Activated CD4-positive, alpha-beta T cell treated with anti-CD3 and anti-CD28 coated beads for 1 hour (primary cell): ENCODE results near the gene GULP1.

Source experiments
- DNase-seq: peaks from one replicate; pipeline ENCODE4 v3.0.0-alpha.2; 2020

Gene GULP1

DNA sequence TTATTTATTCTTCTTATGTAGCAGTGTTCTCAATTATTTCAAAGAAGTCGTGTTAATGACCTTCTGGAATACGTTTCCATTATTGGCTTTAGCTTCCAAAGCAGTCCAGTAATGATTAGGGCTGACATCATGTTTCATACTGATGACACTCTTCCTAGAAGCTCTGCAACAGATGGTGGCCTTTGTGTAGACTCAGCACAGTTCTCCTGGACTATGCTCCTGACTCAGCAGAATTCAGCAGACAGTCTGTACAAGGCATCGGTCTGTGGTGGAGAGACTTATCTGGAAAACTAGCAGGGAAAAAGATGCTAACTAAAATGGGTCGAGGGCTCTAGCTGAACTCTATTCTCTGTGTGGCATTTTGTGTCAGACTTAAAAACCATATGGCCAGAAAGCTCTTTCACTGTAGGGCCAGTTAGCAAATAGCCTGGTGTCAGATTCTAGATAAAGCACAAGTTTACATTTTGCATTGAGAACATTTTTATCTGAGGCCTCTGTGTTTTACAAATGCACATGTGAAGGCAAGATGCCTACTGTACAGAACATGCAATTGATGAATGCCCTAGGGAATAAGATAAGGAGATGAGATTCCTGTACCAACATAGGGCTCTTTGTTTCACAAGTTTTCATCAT is 35.1 kb downstream of the GULP1 start:
- no peak for DNase-seq

DNA sequence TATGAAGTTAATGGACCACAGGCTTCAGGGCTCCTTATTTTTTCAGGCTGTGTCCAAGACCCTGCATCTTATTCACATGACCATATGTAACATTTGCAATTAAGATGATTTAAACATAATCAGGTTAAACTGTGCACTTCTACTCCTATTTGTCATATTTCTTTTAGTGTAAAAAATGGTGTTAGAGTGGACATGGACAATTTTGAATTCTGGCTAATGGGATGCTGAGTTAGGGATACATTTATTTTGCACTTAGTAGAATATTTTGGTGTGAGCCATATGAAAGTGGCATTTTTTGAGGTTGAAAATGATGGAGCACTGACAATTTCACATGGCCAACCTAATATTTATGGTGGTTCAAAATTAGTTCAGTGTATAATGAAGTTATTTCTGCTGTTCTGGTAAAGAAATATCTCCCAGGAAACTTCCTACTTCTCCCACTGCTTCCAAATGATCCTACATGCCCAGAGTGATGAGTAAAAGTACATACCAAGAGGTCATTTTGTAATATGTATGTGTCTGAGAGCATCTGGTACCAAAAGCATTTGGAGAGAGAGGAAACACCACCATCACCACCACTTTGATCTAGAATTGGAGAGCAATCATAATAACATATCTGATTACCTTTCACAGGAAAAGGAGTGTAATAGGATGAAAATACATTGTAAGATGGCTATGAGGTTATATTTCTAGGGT is 36.0 kb downstream of the GULP1 start:
- no peak for DNase-seq

DNA sequence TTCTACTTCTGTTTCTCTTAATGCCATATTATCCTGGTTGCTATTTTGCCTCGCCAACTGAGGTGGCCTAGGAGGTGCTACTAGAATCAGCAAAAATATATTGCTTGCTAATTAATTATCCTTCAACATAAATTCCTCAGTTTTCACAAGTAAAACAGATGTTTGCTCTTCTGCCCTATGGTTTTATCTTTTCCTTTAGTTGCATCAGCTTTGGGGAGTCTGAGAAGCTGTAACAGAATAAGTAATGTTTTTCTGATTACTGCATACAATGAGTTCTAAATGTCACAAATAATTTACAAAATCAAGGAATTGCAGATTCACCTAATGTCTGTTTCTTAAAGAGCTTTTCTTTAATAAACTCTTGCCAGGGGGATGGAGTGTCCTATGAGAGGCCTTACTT is 36.7 kb downstream of the GULP1 start:
- DNase-seq, result no peak

DNA sequence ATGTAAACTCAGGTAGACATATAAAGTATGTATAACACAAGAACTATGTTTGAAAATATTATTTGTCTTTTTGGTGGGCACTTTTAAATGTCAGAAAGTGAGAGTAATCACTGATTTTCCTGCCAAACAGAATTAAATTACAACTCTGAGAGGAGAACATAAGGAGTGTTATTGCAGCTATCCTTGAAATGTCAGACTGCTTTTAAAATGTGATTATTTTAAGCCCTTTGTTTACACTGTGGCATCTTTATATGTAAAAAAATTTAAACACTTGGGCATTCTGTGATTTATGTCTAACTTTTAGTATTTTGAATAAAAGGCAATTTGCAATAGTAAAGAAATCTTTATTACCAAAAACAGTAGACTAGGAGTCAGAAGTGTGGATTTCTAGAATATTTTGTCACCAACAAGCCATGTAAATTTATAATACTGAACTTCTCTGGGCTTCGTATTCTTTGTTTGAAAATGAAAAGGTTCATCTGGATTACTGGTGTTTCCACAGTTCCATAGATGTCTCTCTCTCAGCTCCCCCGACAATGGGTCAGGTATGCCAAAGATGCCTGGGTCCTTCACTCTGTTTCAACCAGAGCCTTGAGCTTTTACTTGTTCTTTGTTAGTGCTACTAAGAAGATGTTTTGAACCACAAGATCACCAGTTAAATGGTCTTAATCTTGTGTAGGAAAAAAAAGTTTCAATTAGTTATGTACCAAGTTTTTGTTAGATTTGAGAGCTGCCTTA is 38.8 kb downstream of the GULP1 start:
- no peak for DNase-seq

DNA sequence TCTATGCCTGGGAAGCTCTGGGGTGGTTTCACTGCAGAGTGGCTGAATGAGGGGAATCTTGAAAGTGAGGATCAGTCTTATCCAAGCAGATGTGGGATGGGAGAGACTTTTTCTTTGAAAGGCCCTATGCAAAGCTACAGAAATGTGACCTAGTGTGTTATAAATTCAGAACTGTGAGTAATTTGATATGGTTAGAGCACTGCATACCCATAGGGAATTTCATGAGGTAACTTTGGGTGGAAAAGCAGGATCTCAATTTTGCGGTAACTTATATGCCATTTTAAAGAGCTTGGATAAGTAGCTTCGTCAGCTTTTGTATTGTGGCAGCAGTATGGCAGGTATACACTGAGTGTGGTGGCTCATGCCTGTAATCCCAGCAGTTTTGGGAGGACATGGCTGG is 40.9 kb downstream of the GULP1 start:
- DNase-seq, result no peak

DNA sequence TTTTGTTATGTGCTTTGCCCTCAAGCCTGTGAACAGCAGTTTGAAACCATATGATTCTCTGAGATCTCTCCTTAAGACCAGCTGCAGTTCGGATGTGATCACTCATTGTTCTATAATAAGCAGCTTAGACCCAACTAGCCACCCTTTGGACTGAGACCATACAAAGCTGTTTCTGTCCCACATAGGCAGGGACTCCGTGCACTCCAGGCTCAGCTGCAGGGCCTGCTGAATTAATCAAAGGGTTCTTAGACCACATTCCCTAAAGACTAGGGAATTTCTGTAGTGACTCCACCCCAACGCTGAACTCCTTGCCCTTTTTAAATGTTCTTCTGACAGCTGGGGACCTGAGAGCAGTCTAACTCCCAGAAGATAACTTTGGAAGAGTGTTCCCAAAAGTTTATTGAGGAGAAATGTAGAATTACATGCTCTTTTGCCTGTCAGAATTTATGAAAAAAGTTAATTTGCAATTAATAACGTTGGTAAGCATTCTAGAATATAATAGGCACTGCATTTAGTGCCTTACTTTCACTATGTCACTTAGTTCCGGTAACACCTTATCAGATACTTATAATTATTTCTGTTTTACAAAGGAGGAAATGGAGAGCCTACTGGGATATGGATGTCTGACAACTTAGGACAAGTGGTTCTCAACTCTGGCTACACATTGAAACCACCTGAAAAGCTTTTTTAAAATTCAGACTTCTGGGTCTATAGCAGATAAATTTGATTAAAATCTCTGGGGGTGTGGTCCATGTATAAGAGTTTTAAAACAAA is 42.3 kb downstream of the GULP1 start:
- DNase-seq, result no peak

DNA sequence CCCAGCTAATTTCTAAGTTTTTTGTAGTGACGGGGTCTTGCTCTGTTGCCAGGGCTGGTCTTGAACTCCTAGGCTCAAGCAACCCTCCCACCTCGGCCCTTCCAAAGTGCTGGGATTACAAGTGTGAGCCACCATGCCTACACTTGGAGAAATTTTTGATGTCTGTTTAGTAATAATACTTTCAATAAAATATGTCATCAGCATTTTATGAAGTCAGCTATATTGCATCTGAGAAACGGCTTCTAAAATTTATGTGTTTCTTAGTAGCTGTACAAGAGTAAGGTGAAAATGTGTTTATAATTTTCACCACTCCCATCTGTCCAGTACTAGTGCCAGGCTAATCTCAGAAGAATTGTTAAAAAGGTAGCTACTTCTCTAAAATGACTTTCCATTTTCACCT is 46.8 kb downstream of the GULP1 start:
- DNase-seq, result no peak

DNA sequence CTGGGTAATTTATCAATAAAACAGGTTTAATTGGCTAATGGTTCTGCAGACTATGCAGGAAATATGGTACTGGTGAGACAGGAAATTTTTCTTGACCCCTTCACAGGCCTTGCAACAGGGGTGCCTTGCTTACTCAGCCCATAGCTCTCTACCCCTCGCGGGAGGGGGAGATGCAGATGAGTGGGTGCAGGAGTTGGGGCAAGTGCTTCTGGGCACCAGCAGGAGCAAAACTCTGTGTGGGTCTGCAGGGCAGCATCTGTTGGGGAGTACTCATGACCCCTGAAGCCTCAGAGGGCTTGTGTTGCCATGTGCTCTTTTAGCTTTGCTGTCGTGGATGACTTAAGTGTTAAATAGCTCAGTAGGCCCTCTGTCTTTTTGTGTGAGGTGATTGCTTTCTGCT is 48.6 kb downstream of the GULP1 start:
- no peak for DNase-seq

DNA sequence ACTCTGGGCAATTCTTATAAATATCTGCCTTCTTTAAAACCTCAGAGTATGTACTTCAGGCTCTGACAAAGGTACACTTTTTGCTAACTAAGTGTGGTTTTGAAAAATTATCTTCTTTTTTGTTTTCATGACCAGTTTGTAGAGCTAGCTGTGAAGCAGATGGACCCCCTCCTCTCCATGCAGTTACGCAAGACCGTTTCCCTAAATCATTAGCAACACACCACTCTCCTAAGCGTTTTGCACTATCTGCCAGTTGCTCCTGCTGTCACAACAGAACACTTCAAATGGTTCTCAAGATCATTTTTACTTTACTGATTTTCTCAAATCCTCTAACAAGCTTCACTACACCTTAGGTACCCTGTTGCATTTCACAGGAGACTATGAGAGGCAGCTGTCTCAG is 53.3 kb downstream of the GULP1 start:
- DNase-seq, result no peak

DNA sequence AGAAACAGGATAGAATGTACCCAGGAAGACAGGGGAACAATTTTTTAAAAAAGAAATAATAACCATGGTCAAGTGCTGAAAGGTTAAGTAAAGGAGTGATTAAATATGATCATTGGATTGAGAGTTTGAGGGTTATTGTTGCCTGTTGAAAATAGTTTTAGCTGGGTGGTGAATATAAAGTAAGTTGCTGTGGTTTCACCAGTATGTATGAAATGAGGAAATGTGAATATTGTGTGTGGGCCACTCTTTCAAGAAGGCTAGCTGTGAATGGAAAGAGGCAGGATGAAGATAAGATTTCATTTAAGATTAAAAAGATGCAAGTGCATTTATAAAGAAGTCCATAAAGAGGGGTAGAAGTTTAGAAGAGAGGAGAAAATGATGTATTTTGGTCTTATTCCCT is 53.8 kb downstream of the GULP1 start:
- DNase-seq, result no peak

DNA sequence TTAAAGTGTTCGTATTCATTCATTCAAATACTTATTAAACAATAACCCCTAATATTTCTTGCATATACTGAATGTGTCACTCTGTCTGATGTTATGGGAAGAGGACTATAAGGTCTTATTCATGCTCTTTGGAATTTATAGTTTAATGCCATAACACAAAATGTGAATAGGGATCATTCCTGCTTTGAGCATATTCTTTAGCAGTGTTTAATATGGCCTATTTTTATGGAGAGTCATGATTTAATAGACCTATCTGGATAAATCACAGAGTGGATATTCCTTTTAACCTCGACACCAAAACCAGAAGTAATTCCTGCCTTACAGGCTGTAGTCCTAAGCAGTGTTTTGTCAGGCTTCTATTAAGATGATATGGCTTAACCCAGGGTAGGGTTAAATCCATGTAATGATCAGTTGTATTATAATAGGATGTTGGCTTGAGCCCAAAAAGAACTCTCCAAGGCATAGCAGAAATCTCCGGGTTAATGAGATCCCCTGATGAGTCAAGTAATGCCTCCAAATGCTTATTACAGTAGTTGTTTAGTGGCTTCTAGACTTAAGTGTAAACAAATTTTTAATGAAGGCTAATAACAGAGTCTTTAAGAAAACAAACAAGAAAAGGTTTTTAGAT is 54.3 kb downstream of the GULP1 start:
- DNase-seq, result no peak

DNA sequence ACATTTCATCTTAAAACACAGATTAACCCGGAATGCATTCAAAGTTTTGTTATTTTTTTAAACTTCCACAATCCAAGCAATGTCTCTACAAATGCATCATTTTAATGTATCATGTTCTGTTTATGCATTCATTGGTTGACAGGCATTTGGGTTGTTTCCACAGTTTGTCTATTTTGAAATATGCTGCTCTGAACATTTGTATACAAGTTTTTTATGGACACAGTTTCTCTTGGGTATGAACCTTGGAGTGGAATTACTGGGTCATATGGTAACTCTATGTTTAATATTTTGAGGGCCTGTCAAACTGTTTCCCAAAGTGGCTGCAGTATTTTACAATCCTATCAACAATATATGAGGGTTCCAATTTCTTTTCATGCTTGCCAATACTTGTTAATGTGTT is 57.3 kb downstream of the GULP1 start:
- no peak for DNase-seq

DNA sequence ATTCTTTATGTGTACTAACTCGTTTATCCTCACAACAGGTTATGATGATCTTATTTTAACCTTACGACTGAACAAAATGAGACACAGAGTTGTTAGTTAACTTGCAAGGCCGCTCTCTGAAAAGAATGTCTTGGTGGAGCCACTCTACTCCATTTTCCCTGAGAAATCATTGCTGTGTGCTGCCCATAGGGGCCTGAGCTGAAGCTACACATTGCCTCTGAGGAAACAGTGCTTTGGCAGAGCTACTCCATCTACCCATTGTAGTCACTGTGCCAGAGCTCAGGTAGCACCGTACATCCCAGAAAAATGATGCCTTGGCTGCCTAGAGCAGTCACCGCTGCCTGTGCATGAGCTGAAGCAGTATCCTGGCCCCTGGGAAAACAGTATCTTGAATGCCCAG is 61.6 kb downstream of the GULP1 start:
- DNase-seq, result no peak

DNA sequence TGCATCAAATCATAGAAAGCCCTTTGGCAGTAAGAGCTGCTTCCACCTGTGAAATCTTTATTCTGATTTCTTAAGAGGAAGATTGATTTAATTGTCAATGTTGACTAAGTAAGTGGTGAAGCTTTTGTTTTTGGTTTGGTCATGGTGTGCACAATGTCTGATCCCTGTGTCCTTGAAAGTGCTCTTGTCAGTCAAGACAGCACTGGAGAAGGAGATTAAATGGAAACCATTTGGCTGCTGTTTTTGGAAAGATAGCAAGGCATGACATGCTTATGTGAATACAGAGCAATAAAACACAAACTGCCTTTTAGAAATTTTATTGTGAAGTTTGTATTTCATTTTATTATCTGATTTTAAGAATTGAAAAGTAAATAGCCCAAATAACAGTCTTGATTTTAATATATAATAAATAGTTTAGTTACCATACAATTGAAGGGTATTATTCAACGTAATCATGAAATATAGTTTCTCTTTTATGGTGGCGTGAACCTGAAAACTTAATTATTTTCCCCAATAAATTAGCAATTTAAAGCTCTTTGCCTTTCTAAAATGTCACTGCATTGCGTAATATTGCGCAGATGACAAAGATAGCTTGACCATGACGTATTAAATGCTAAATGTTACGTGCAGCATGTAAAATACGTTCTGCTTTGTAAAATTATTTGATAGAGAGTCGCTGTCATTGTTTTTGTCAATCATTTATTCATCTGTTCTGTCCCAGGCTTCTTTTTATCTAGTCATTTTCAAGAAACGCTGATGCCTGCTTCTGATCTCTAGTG is 69.0 kb downstream of the GULP1 start:
- DNase-seq, result no peak

DNA sequence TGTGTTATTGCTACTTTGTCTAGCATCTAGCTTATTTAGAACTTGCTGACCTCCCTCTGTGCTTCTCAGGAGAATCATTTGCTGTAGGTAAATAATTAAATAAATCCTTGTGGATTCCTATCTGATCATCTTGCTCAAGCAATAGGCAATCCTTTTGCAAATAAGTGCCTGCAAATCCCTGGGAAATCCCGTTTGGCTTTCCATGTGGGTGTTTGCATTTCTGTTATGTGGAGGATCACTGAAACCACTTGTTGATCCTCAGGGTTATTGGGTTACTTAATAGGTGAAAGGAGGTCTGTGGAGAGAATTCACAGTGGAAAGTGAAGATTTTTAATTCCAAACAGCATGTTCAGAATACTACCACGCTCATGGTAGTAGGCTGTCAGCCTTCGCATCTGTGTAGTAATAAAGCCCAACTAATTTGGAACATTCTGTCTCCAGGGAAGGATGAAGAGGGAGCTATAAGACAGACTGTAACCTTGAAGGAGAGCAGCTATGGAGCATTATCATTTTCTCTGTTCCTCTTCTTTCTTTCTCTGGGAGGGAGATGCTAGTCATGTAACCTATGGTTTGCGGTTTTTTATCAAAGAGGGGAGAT is 72.5 kb downstream of the GULP1 start:
- DNase-seq, result no peak

DNA sequence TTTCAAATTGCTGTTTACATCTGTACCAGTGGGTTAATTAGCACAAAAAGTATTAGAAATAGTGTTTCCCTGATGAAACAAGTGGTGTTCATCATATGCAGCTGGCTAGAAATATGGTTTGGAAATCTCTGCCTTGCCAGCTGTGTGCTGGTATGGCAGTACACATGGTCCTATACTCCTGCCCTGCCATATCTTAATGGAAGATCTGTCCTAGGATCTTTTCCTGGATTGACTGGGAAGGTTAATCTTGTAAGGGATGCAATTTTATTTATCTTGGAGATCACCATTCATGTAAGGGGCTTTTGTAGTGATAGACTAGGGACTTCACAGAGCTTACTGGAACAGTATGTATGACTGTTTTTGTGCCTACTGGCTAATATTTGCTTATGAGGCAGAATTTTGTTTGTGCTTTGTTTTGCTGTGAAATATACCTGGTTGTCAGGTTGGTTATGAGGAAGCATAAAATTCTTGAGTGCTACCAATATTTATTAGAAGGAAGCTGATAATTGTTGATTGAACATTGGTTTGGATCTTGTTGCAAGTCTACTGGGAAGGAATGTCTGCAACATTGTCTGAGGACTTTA is 73.5 kb downstream of the GULP1 start:
- no peak for DNase-seq

DNA sequence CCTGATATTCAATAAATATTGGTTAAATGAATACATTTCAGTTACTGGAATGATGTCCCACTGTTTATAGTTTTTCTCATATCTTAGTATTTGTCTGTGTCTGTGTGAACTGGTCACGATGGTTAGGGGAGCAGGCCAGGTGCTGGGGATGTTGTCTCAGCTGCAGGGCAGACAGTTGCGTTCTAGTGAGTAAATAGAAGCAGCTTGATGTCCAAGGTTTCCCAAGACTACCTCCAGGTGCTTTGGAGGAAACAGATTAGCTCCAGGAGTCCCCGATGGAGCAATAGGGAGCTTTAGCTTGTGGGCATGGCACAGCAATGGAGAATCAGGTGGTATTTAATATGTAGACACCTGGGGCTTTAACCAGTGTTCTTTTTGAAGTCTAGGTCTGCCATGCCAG is 75.5 kb downstream of the GULP1 start:
- no peak for DNase-seq

DNA sequence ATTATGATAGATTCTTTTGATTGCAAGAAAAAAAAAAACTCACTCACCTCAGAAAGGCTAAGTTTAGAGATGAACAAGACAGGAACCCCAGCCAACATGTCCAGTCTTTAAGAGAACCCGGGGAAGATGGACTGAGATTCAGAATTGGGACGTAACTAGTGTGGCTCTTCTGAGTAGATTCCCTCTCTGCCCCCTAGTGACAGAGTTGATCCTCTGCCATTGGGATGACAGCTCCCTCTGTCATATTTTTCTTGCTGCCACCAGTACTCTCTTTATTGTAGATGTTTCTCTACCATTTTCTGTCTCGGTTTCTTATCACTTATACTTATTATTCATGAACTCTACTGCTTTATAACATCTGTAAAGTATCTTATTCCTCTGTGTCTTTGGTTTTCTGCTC is 77.7 kb downstream of the GULP1 start:
- DNase-seq, result no peak

DNA sequence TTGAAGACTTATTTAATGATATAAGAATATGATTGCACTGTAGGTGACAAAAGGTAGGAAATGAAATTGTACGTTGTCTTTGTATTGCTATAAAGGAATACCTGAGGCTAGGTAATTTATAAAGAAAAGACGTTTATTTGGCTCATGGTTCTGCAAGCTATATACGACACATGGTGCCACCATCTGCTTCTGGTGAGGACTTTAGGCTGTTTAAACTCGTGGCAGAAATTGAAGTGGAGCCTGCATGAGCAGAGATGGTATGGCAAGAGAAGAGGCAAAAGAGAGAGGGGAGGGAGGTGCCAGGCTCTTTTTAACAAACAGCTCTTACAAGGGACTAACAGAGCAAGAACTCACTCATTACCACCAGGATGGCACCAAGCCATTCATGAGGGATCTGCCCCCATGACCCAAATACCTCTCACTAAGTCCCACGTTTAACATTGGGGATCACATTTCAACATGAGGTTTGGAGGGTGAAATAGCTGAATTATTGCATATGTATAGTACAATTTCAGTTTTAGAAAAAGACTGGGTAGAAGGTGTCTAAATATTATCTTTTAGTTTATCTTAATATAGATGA is 86.8 kb downstream of the GULP1 start:
- no peak for DNase-seq

DNA sequence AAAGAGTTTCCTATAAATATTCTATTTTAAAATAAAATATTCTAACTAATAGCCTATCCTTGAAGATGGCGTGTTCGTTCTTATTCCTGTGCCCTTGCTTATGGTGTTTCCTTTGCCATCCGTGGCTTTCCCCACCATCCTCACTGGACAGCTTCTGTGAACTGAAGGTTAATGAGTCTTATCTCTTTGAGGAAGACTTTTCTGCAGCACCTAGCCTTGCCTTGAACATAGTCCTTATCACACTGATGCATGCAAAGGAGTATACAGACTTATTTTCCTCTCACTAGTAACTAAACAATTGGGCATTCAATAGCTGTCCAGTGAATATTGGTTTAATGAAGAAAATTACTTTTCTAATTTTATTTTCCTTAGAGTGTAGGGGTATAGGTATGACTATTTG is 88.1 kb downstream of the GULP1 start:
- no peak for DNase-seq

DNA sequence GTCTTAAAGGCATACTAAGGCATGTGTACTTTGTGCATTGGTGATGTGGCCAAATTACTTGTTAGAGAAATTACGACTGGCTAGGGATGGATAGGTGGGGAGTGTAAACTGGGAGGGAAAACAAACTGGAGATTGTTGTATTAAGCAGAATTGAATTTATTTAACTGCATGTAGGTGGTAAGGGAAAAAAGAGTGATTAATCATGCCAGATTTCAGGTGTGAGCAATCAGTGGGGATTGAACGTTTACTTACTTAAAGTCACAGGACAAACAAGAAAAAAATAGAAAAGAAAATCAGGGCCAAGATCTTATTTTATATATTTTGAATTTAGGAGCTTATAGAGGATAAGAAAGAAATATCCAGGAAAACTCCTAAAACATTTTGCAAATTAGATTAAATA is 88.6 kb downstream of the GULP1 start:
- DNase-seq, result no peak
